HepG2 (cell line): ENCODE results near the gene NDUFS2. TPM values are rescaled to one million over a fixed set of nuclear protein-coding genes. Genes with fewer than 3 reads are reported as not detected.
A peak's percentile ranks its signal among the peaks of the same experiment; 100 is the strongest.

Experiments
- HNF4A ChIP-seq: sonication (generic); formaldehyde crosslinking; IDR thresholded peaks from 2 replicates; pipeline ENCODE4 v1.4.0; 2020; ENCODE audit warnings: missing genetic modification reagents
- HNRNPUL1 ChIP-seq: fragments of 200-400 bp; formaldehyde crosslinking; IDR thresholded peaks from 2 replicates; pipeline ENCODE4 v1.6.1; 2017; ENCODE audit warnings: low read depth, mild to moderate bottlenecking, low read length, moderate library complexity
- HOXA9 ChIP-seq: sonication (generic); formaldehyde crosslinking; IDR thresholded peaks from 2 replicates; pipeline ENCODE4 v1.8.1; 2022; ENCODE audit warnings: missing genetic modification reagents, mild to moderate bottlenecking, moderate library complexity, borderline replicate concordance
- KLF13 ChIP-seq: sonication (generic); formaldehyde crosslinking; IDR thresholded peaks from 2 replicates; pipeline ENCODE4 v1.4.0; 2020; ENCODE audit warnings: mild to moderate bottlenecking, missing genetic modification reagents
- SMAD3 ChIP-seq: sonication (generic); formaldehyde crosslinking; IDR thresholded peaks from 2 replicates; pipeline ENCODE4 v1.4.0; 2020; ENCODE audit warnings: missing genetic modification reagents
- SMARCE1 ChIP-seq: fragments of 450-650 bp; IDR thresholded peaks from 2 replicates; pipeline ENCODE4 v1.6.1; 2017; ENCODE audit warnings: borderline replicate concordance
- SNAPC4 ChIP-seq: sonication (generic); formaldehyde crosslinking; IDR thresholded peaks from 2 replicates; pipeline ENCODE4 v1.4.0; 2020; ENCODE audit warnings: mild to moderate bottlenecking, missing genetic modification reagents
- SRSF1 ChIP-seq: fragments of 200-400 bp; formaldehyde crosslinking; optimal IDR thresholded peaks from 2 replicates; pipeline ENCODE3; 2017; ENCODE audit warnings: mild to moderate bottlenecking, low read depth, low read length, moderate library complexity
- ZFP41 ChIP-seq: sonication (generic); formaldehyde crosslinking; IDR thresholded peaks from 2 replicates; pipeline ENCODE4 v1.4.0; 2020; ENCODE audit warnings: mild to moderate bottlenecking, missing genetic modification reagents, borderline replicate concordance
- ZFX ChIP-seq: sonication (generic); formaldehyde crosslinking; IDR thresholded peaks from 2 replicates; pipeline ENCODE4 v1.4.0; 2020; ENCODE audit warnings: mild to moderate bottlenecking, low read depth, missing genetic modification reagents, moderate library complexity
- ZNF18 ChIP-seq: sonication (generic); formaldehyde crosslinking; IDR thresholded peaks from 2 replicates; pipeline ENCODE4 v1.8.0; 2022; ENCODE audit warnings: mild to moderate bottlenecking, missing genetic modification reagents; ENCODE audit not compliant: insufficient replicate concordance
- ZNF576 ChIP-seq: sonication (generic); formaldehyde crosslinking; IDR thresholded peaks from 2 replicates; pipeline ENCODE4 v1.4.0; 2020; ENCODE audit warnings: mild to moderate bottlenecking, missing genetic modification reagents
- ZNF619 ChIP-seq: sonication (generic); formaldehyde crosslinking; IDR thresholded peaks from 2 replicates; pipeline ENCODE4 v1.4.0; 2020; ENCODE audit warnings: mild to moderate bottlenecking, missing genetic modification reagents
- polyA plus RNA-seq, 8 experiments: library from polyadenylated mRNA; depleted of rRNA in 3 of 8; stranded (reverse) in 7 of 8; unstranded in 1 of 8; fragments of >200 nt; fragmentation: Illumina TruSeq in 4 of 8; extraction: Trizol in 4 of 8; gene quantifications; 2 replicates each; pipeline versions ENCODE4 v1.2.1 to v1.2.3, GENCODE V29; 2011 to 2016; ENCODE audit warnings: low read depth in 4 of 8, missing spikeins in 1 of 8, mixed read lengths in 1 of 8; ENCODE audit not compliant: insufficient read depth in 1 of 8
- total RNA-seq, 5 experiments: library from RNA; depleted of rRNA; stranded (reverse); fragments of >200 nt; fragmentation: Illumina TruSeq; extraction: Trizol; gene quantifications; 2 replicates each; pipeline ENCODE4 v1.2.3, GENCODE V29; 2016; ENCODE audit warnings: low read depth in 1 of 5
- TF ChIP-seq, protein P1 (sequence below), 2 experiments: fragments of 450-650 bp in 1 of 2; sonication (generic) in 1 of 2; formaldehyde crosslinking; IDR thresholded peaks; 2 replicates each; pipeline versions ENCODE4 v1.5.0 to v1.8.0; 2020 to 2022; ENCODE audit warnings: mild to moderate bottlenecking in 1 of 2, missing genetic modification reagents in 1 of 2
- TF ChIP-seq, protein P2 (sequence below): IDR thresholded peaks from 2 replicates; pipeline ENCODE4 v1.6.1; 2016; ENCODE audit warnings: mild to moderate bottlenecking
- TF ChIP-seq, protein P3 (sequence below): sonication (generic); formaldehyde crosslinking; IDR thresholded peaks from 2 replicates; pipeline ENCODE4 v1.8.0; 2022; ENCODE audit warnings: missing genetic modification reagents, mild to moderate bottlenecking, inconsistent platforms, borderline replicate concordance

Gene NDUFS2
- total and polyA plus RNA-seq, 2 of the 13 experiments (the other 11 are each of a cell fraction or from before 2014, with no cell fraction given), result 89.9 to 118 TPM

GRCh38 chr1:161198194-161198896 lies 3.8 kb upstream of the NDUFS2 start (continued):
- TF ChIP-seq ZFP41 (CRISPR knock-in tag), result no peak
- TF ChIP-seq ZNF18 (CRISPR knock-in tag), result no peak
- TF ChIP-seq SNAPC4 (CRISPR knock-in tag), result no peak
- TF ChIP-seq, protein P1, sequence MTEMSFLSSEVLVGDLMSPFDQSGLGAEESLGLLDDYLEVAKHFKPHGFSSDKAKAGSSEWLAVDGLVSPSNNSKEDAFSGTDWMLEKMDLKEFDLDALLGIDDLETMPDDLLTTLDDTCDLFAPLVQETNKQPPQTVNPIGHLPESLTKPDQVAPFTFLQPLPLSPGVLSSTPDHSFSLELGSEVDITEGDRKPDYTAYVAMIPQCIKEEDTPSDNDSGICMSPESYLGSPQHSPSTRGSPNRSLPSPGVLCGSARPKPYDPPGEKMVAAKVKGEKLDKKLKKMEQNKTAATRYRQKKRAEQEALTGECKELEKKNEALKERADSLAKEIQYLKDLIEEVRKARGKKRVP (CRISPR knock-in tag; IDR thresholded peaks at IDR 0.05), result no peak
- TF ChIP-seq ZFX, result no peak
- TF ChIP-seq, protein P2, sequence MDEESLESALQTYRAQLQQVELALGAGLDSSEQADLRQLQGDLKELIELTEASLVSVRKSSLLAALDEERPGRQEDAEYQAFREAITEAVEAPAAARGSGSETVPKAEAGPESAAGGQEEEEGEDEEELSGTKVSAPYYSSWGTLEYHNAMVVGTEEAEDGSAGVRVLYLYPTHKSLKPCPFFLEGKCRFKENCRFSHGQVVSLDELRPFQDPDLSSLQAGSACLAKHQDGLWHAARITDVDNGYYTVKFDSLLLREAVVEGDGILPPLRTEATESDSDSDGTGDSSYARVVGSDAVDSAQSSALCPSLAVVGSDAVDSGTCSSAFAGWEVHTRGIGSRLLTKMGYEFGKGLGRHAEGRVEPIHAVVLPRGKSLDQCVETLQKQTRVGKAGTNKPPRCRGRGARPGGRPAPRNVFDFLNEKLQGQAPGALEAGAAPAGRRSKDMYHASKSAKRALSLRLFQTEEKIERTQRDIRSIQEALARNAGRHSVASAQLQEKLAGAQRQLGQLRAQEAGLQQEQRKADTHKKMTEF, result no peak
- no peak for TF ChIP-seq HOXA9 (CRISPR knock-in tag)
- TF ChIP-seq KLF13 (CRISPR knock-in tag), result no peak
- no peak for TF ChIP-seq HNRNPUL1
- no peak for TF ChIP-seq SMARCE1
- TF ChIP-seq ZNF576 (CRISPR knock-in tag), result 0 out of 2 replicates have a peak, but pooled peaks have one; percentile 68
- TF ChIP-seq, protein P3, sequence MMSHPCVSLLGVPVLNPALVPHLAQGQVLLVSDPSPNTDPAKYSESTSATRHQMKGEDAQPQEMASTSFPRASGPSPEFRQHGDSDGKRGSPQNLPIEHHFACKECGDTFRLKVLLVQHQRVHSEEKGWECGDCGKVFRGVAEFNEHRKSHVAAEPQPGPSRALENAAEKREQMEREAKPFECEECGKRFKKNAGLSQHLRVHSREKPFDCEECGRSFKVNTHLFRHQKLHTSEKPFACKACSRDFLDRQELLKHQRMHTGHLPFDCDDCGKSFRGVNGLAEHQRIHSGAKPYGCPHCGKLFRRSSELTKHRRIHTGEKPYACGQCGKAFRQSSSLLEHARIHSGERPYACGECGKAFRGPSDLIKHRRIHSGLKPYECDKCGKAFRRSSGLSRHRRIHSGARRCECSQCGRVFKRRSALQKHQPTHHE, result no peak
- no peak for TF ChIP-seq ZNF619 (CRISPR knock-in tag)
- no peak for TF ChIP-seq HNF4A
- TF ChIP-seq SMAD3 (CRISPR knock-in tag), result no peak
- no peak for TF ChIP-seq SRSF1
